Muscle layer of duodenum (tissue), 2 donors: ENCODE data around the gene TLR10.
A peak's percentile ranks its signal among the peaks of the same experiment; 100 is the strongest.

Source experiments
- H3K27ac ChIP-seq: one replicate; pipeline ENCODE4 v1.7.0; 2013; ENCODE audit warnings: mild to moderate bottlenecking, low read length
- H3K27me3 ChIP-seq: one replicate; pipeline ENCODE4 v1.7.0; 2013; ENCODE audit warnings: low read depth, mild to moderate bottlenecking, control low read depth, low read length
- H3K36me3 ChIP-seq, 2 donors: one replicate each; pipeline ENCODE4 v1.7.0; 2013; ENCODE audit warnings: low read length in 2 of 2, control low read depth in 1 of 2, mild to moderate bottlenecking in 1 of 2; ENCODE audit not compliant: insufficient read depth in 2 of 2, control insufficient read depth in 1 of 2
- H3K4me1 ChIP-seq, 2 donors: one replicate each; pipeline ENCODE4 v1.7.0; 2013; ENCODE audit warnings: low read length in 2 of 2, mild to moderate bottlenecking in 2 of 2, control low read depth in 1 of 2, moderate library complexity in 1 of 2; ENCODE audit not compliant: insufficient read depth in 2 of 2, control insufficient read depth in 1 of 2
- H3K4me3 ChIP-seq, 2 donors: one replicate each; pipeline ENCODE4 v1.7.0; 2013; ENCODE audit warnings: low read length in 2 of 2, low read depth in 1 of 2, mild to moderate bottlenecking in 1 of 2
- H3K9me3 ChIP-seq, 2 donors: one replicate each; pipeline ENCODE4 v1.7.0; 2013; ENCODE audit warnings: low read length in 2 of 2, control low read depth in 1 of 2, mild to moderate bottlenecking in 1 of 2; ENCODE audit not compliant: control insufficient read depth in 1 of 2
- donor health status: healthy.

The TLR10 gene

GRCh38 chr4:38743866-38744265 is 38.9 kb downstream of the TLR10 start:
- Histone ChIP-seq H3K4me3 (no peak overlapping the region), H3K36me3 (no peaks in the 10 kb centered on the region), H3K27ac (no peak overlapping the region), H3K4me1 (no peaks in the 10 kb centered on the region), H3K27me3 (no peaks in the 10 kb centered on the region), H3K9me3 (no peaks in the 10 kb centered on the region)

- Histone ChIP-seq H3K9me3 (no peaks in the 10 kb centered on the region), H3K36me3 (no peaks in the 10 kb centered on the region), H3K4me1 (no peaks in the 10 kb centered on the region), H3K27me3 (no peaks in the 10 kb centered on the region), H3K4me3 (no peak overlapping the region), H3K27ac (no peak overlapping the region)
These were observed 42.5 kb downstream of the TLR10 start for GRCh38 chr4:38740303-38740702.

GRCh38 chr4:38738940-38739803 is 43.6 kb downstream of the TLR10 start:
- no peaks in the 10 kb centered on the region for H3K9me3 ChIP-seq
- no peak overlapping the region for H3K4me3 ChIP-seq
- no peaks in the 10 kb centered on the region for H3K36me3 ChIP-seq
- H3K27me3 ChIP-seq = no peaks in the 10 kb centered on the region
- no peak overlapping the region for H3K27ac ChIP-seq
- H3K4me1 ChIP-seq = no peaks in the 10 kb centered on the region

- Histone ChIP-seq H3K9me3 (no peaks in the 10 kb centered on the region), H3K4me3 (no peak overlapping the region), H3K27ac (no peak overlapping the region), H3K27me3 (no peaks in the 10 kb centered on the region), H3K4me1 (peaks cover 3 to 5% of the 10 kb centered on the region in 2 donors), H3K36me3 (no peaks in the 10 kb centered on the region)
These were observed 46.9 kb downstream of the TLR10 start for GRCh38 chr4:38735870-38736269.

GRCh38 chr4:38734911-38735310 is 47.9 kb downstream of the TLR10 start:
- peaks cover 6 to 7% of the 10 kb centered on the region in 2 donors for H3K4me1 ChIP-seq

GRCh38 chr4:38734446-38734845 is 48.3 kb downstream of the TLR10 start:
- no peaks in the 10 kb centered on the region for H3K9me3 ChIP-seq
- H3K27me3 ChIP-seq = no peaks in the 10 kb centered on the region
- no peaks in the 10 kb centered on the region for H3K36me3 ChIP-seq

More at GRCh38 chr4:38734911-38735310, 47.9 kb downstream of the TLR10 start:
- Histone ChIP-seq H3K4me3 (no peak overlapping the region), H3K36me3 (no peaks in the 10 kb centered on the region), H3K9me3 (no peaks in the 10 kb centered on the region), H3K27ac (no peak overlapping the region), H3K27me3 (no peaks in the 10 kb centered on the region)

GRCh38 chr4:38733663-38734062 is 49.1 kb downstream of the TLR10 start:
- no peak overlapping the region for H3K27ac ChIP-seq
- H3K4me3 ChIP-seq = no peak overlapping the region
- H3K36me3 ChIP-seq = no peaks in the 10 kb centered on the region

More at GRCh38 chr4:38734446-38734845, 48.3 kb downstream of the TLR10 start:
- Histone ChIP-seq H3K4me1 (peaks cover 6 to 7% of the 10 kb centered on the region in 2 donors), H3K4me3 (no peak overlapping the region), H3K27ac (no peak overlapping the region)

GRCh38 chr4:38730830-38731646 is 51.8 kb downstream of the TLR10 start:
- Histone ChIP-seq H3K9me3 (no peaks in the 10 kb centered on the region), H3K27ac (no peak overlapping the region), H3K27me3 (no peaks in the 10 kb centered on the region), H3K4me1 (peaks cover 7 to 10% of the 10 kb centered on the region in 2 donors), H3K4me3 (no peak overlapping the region), H3K36me3 (no peaks in the 10 kb centered on the region)

More at GRCh38 chr4:38733663-38734062, 49.1 kb downstream of the TLR10 start:
- Histone ChIP-seq H3K9me3 (no peaks in the 10 kb centered on the region), H3K27me3 (no peaks in the 10 kb centered on the region), H3K4me1 (peaks cover 6 to 7% of the 10 kb centered on the region in 2 donors)

- H3K4me1 ChIP-seq = peaks cover 7 to 10% of the 10 kb centered on the region in 2 donors
- no peaks in the 10 kb centered on the region for H3K36me3 ChIP-seq
- H3K27ac ChIP-seq = no peak overlapping the region
- no peaks in the 10 kb centered on the region for H3K27me3 ChIP-seq
- H3K9me3 ChIP-seq = no peaks in the 10 kb centered on the region
- H3K4me3 ChIP-seq = no peak overlapping the region
These were observed 52.3 kb downstream of the TLR10 start for GRCh38 chr4:38730493-38730829.

- Histone ChIP-seq H3K36me3 (no peaks in the 10 kb centered on the region), H3K9me3 (no peaks in the 10 kb centered on the region), H3K4me3 (no peak overlapping the region), H3K4me1 (peaks cover 7 to 10% of the 10 kb centered on the region in 2 donors), H3K27me3 (no peaks in the 10 kb centered on the region), H3K27ac (peak overlapping the region; percentile 67)
These were observed 54.1 kb downstream of the TLR10 start for GRCh38 chr4:38728631-38729141.

GRCh38 chr4:38724475-38724808 is 58.3 kb downstream of the TLR10 start:
- H3K4me1 ChIP-seq = peaks cover 0 to 5% of the 10 kb centered on the region in 2 donors
- H3K36me3 ChIP-seq = no peaks in the 10 kb centered on the region
- H3K27ac ChIP-seq = no peak overlapping the region
- no peaks in the 10 kb centered on the region for H3K27me3 ChIP-seq
- H3K4me3 ChIP-seq = no peak overlapping the region
- H3K9me3 ChIP-seq = no peaks in the 10 kb centered on the region
